HL-60 (cell line): ENCODE results near the gene LDLR.

Source experiments
- DNase-seq, 2 experiments: peaks; one replicate each; pipeline ENCODE4 v3.0.0-alpha.2; 2010 to 2020; ENCODE audit warnings: low read depth in 1 of 2, low spot score in 1 of 2
- H3K27ac ChIP-seq: fragments of 250-450 bp; sonication (Bioruptor Pico); replicated peaks from 2 replicates; pipeline ENCODE4 v1.5.1; 2020; ENCODE audit warnings: mild to moderate bottlenecking, moderate library complexity
- H3K27me3 ChIP-seq: fragments of 250-450 bp; sonication (Bioruptor Pico); 2 replicates; pipeline ENCODE4 v1.5.1; 2021; ENCODE audit warnings: mild to moderate bottlenecking, moderate library complexity; ENCODE audit not compliant: insufficient read depth, poor library complexity, severe bottlenecking
- H3K4me3 ChIP-seq: replicated peaks from 2 replicates; pipeline ENCODE4 v1.5.1; 2011; ENCODE audit warnings: mild to moderate bottlenecking, control low read depth, low read length; ENCODE audit not compliant: insufficient read depth
- CTCF ChIP-seq: IDR thresholded peaks from one replicate; pipeline ENCODE4 v1.5.1; 2011; ENCODE audit warnings: low read length, control low read depth, inconsistent platforms; ENCODE audit not compliant: insufficient read depth
- GABPA ChIP-seq: IDR thresholded peaks from 2 replicates; pipeline ENCODE4 v1.6.1; 2012; ENCODE audit warnings: low read depth
- POLR2AphosphoS5 ChIP-seq: IDR thresholded peaks from 2 replicates; pipeline ENCODE4 v1.6.1; 2012; ENCODE audit warnings: low read depth
- REST ChIP-seq: IDR thresholded peaks from 2 replicates; pipeline ENCODE4 v1.6.1; 2012; ENCODE audit warnings: low read depth; ENCODE audit not compliant: insufficient replicate concordance
- SPI1 ChIP-seq: IDR thresholded peaks from 2 replicates; pipeline ENCODE4 v1.6.1; 2012; ENCODE audit warnings: low read depth, mild to moderate bottlenecking, borderline replicate concordance

LDLR gene

GRCh38 chr19:11047866-11048265 is 41.4 kb upstream of the LDLR start:
- H3K27me3 ChIP-seq: no peaks in the 10 kb centered on the region
- TF ChIP-seq CTCF (no peak), SPI1 (no peak), REST (no peak), GABPA (no peak), POLR2AphosphoS5 (no peak)

GRCh38 chr19:11050323-11051114 is 38.7 kb upstream of the LDLR start:
- Histone ChIP-seq H3K27me3 (no peaks in the 10 kb centered on the region), H3K4me3 (no peak overlapping the region), H3K27ac (no peak overlapping the region)
- DNase-seq: no peak
- TF ChIP-seq GABPA (no peak), CTCF (no peak), REST (no peak), SPI1 (no peak), POLR2AphosphoS5 (no peak)

More at GRCh38 chr19:11047866-11048265, 41.4 kb upstream of the LDLR start:
- no peak for DNase-seq
- no peak overlapping the region for H3K4me3 ChIP-seq
- H3K27ac ChIP-seq: no peak overlapping the region

GRCh38 chr19:11053817-11054195 is 35.5 kb upstream of the LDLR start:
- Histone ChIP-seq H3K27me3 (no peaks in the 10 kb centered on the region), H3K4me3 (no peak overlapping the region), H3K27ac (no peak overlapping the region)
- TF ChIP-seq SPI1: no peak
- TF ChIP-seq GABPA: no peak
- no peak for TF ChIP-seq CTCF
- TF ChIP-seq REST: no peak
- TF ChIP-seq POLR2AphosphoS5: no peak
- no peak for DNase-seq
